Measurements from ENCODE around the gene PADI1. TPM values are rescaled to one million over a fixed set of nuclear protein-coding genes. Genes with fewer than 3 reads are reported as not detected.

PADI1 gene
- total RNA-seq, 4 donors from 2014 or later: not detected

DNA sequence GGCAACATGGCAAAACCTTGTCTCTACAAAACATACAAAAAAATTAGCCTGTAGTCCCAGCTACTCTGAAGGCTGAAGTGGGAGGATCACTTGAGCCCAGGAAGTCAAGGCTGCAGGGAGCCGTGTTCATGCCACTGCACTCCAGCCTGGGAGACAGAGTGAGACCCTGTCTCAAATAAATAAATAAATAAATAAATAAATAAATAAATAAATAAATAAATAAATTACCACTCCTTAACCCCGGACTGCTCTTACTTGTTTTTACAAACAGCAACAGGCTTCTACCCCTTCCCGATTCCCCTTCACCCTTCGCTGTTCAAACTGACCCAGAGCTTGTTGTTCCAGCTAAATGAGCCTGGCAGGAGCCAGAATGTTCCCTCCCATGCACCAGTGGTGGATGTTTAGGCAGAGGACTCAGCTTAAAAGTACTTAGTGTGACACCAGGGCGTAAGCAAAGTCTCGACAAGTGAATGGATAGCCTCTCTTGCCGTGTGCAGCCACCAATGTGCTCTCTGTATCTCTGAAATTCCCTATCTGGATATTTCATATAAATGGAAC lies 22.5 kb downstream of the PADI1 start:
- H3K27me3 ChIP-seq: no peaks in the 10 kb centered on the region
- in situ Hi-C loops (cut with MboI; ENCODE audit: low sequenced_read_pairs in 4 of 4) (no loop called here), intact Hi-C loops (cut with DNase I; ENCODE audit: low total_unique reads) (no loop called here)
- H3K9me3 ChIP-seq: no peaks in the 10 kb centered on the region
- H3K27ac ChIP-seq: no peak overlapping the region
- TF ChIP-seq, protein P1, sequence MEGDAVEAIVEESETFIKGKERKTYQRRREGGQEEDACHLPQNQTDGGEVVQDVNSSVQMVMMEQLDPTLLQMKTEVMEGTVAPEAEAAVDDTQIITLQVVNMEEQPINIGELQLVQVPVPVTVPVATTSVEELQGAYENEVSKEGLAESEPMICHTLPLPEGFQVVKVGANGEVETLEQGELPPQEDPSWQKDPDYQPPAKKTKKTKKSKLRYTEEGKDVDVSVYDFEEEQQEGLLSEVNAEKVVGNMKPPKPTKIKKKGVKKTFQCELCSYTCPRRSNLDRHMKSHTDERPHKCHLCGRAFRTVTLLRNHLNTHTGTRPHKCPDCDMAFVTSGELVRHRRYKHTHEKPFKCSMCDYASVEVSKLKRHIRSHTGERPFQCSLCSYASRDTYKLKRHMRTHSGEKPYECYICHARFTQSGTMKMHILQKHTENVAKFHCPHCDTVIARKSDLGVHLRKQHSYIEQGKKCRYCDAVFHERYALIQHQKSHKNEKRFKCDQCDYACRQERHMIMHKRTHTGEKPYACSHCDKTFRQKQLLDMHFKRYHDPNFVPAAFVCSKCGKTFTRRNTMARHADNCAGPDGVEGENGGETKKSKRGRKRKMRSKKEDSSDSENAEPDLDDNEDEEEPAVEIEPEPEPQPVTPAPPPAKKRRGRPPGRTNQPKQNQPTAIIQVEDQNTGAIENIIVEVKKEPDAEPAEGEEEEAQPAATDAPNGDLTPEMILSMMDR (IDR thresholded peaks at IDR 0.05 in 4 of 5, conservative IDR thresholded peaks at IDR 0.05 in 1 of 5): no peak
- DNase-seq (no peak), ATAC-seq (no peak)
- no peaks in the 10 kb centered on the region for H3K36me3 ChIP-seq
- H3K4me3 ChIP-seq: no peak overlapping the region
- no peaks in the 10 kb centered on the region for H3K4me1 ChIP-seq

DNA sequence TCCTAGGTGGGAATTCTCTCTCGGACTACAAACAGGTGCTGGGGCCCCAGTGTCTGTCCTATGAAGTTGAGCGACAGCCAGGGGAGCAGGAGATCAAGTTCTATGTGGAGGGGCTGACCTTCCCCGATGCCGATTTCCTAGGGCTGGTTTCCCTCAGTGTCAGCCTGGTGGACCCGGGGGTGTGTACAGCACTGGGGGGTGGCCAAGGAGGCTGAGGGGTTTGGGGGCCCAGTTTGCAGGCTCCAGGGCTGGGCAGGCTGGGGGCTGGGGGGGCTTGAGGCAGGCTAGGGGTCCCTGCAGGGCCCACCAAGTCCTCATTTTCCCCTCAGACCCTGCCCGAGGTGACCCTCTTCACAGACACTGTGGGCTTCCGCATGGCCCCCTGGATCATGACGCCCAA lies 23.7 kb downstream of the PADI1 start:
- Histone ChIP-seq H3K36me3 (no peaks in the 10 kb centered on the region), H3K9me3 (no peaks in the 10 kb centered on the region), H3K4me3 (no peak overlapping the region), H3K27me3 (no peaks in the 10 kb centered on the region), H3K4me1 (peaks cover 0 to 2% of the 10 kb centered on the region in 2 donors), H3K27ac (no peak overlapping the region)
- intact Hi-C loops (cut with DNase I; ENCODE audit: low total_unique reads): no loop called here
- DNase-seq (no peak), ATAC-seq (no peak)
- no peak for TF ChIP-seq POLR2A (IDR thresholded peaks at IDR 0.05)
- TF ChIP-seq, protein P1 (IDR thresholded peaks at IDR 0.05 in 4 of 5, conservative IDR thresholded peaks at IDR 0.05 in 1 of 5): no peak
- in situ Hi-C loops (cut with MboI; ENCODE audit: low sequenced_read_pairs in 4 of 4): no loop called here

DNA sequence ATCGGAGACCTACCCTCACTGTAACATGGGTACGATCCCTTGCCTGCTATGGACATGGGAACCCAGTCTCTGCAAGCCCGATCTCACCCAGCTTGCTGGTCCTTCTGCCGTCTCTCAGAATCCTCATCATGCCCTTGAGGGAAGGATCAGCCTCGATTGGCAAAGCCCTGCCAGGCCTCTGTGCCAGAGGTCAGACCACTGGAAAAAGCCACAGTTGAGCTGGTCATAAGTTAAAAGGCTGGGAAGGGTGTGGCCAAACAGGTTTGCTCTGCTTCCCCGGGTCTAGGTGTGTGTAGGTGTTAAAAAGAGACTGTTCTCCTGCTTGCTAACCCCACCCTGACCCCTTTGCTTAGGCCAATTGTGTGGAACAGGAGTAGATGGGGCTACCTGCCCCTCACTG lies 24.5 kb downstream of the PADI1 start:
- no peaks in the 10 kb centered on the region for H3K27me3 ChIP-seq

DNA sequence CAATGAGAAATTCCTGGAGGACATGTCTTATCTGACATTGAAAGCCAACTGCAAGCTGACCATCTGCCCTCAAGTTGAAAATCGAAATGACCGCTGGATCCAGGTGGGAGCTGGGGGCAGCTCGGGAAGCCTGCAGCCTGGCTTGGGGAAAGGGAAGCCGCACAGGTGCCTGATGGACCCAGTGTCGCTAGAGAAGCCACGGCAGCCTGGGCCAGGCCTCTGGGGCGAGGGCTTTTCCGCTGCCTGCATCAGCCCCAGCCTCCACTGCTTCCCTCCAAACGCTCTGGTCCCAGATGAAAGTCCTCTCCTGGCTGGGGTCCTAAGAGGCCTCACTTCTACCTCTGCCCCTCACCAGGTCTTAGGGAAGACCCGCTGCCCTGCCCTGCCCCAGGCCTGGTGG lies 25.2 kb downstream of the PADI1 start:
- Histone ChIP-seq H3K4me3 (no peak overlapping the region), H3K4me1 (peaks cover 0 to 9% of the 10 kb centered on the region in 2 donors), H3K27ac (no peak overlapping the region), H3K9me3 (no peaks in the 10 kb centered on the region), H3K36me3 (no peaks in the 10 kb centered on the region), H3K27me3 (no peaks in the 10 kb centered on the region)
- intact Hi-C loops (cut with DNase I; ENCODE audit: low total_unique reads) (no loop called here), in situ Hi-C loops (cut with MboI; ENCODE audit: low sequenced_read_pairs in 4 of 4) (loop anchor here in 2 of 4 donors (5.0 kb wide), 1 partner anchor 103 kb away; no protein-coding TSS in a partner anchor)
- TF ChIP-seq POLR2A (IDR thresholded peaks at IDR 0.05): no peak
- TF ChIP-seq, protein P1 (IDR thresholded peaks at IDR 0.05 in 4 of 5, conservative IDR thresholded peaks at IDR 0.05 in 1 of 5): no peak
- no peak for DNase-seq
- no peak for ATAC-seq

More for the DNA sequence above, 24.5 kb downstream of the PADI1 start:
- Histone ChIP-seq H3K4me3 (no peak overlapping the region), H3K27ac (no peak overlapping the region), H3K4me1 (peaks cover 0 to 8% of the 10 kb centered on the region in 2 donors), H3K36me3 (no peaks in the 10 kb centered on the region), H3K9me3 (no peaks in the 10 kb centered on the region)
- in situ Hi-C loops (cut with MboI; ENCODE audit: low sequenced_read_pairs in 4 of 4): no loop called here
- intact Hi-C loops (cut with DNase I; ENCODE audit: low total_unique reads): no loop called here
- ATAC-seq: no peak
- TF ChIP-seq, protein P1 (IDR thresholded peaks at IDR 0.05 in 4 of 5, conservative IDR thresholded peaks at IDR 0.05 in 1 of 5): no peak
- no peak for TF ChIP-seq POLR2A (IDR thresholded peaks at IDR 0.05)
- no peak for DNase-seq

Measured in gastrocnemius medialis (tissue), 4 donors.